HG03521 (cell line): ENCODE measurements around the gene PC.
A peak's percentile ranks its signal among the peaks of the same experiment; 100 is the strongest.
"Not testable (repeated sequence)": the region's sequence is repeated elsewhere in the genome, so short reads cannot be mapped to it uniquely, and the experiment has no call there.

Experiments
- ATAC-seq: cut with Tn5 transposase; IDR thresholded peaks from one replicate; pipeline ENCODE4 v1.9.1; 2021; ENCODE audit warnings: mild to moderate bottlenecking, moderate library complexity; ENCODE audit not compliant: unreplicated experiment

Gene PC, protein sequence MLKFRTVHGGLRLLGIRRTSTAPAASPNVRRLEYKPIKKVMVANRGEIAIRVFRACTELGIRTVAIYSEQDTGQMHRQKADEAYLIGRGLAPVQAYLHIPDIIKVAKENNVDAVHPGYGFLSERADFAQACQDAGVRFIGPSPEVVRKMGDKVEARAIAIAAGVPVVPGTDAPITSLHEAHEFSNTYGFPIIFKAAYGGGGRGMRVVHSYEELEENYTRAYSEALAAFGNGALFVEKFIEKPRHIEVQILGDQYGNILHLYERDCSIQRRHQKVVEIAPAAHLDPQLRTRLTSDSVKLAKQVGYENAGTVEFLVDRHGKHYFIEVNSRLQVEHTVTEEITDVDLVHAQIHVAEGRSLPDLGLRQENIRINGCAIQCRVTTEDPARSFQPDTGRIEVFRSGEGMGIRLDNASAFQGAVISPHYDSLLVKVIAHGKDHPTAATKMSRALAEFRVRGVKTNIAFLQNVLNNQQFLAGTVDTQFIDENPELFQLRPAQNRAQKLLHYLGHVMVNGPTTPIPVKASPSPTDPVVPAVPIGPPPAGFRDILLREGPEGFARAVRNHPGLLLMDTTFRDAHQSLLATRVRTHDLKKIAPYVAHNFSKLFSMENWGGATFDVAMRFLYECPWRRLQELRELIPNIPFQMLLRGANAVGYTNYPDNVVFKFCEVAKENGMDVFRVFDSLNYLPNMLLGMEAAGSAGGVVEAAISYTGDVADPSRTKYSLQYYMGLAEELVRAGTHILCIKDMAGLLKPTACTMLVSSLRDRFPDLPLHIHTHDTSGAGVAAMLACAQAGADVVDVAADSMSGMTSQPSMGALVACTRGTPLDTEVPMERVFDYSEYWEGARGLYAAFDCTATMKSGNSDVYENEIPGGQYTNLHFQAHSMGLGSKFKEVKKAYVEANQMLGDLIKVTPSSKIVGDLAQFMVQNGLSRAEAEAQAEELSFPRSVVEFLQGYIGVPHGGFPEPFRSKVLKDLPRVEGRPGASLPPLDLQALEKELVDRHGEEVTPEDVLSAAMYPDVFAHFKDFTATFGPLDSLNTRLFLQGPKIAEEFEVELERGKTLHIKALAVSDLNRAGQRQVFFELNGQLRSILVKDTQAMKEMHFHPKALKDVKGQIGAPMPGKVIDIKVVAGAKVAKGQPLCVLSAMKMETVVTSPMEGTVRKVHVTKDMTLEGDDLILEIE

DNA sequence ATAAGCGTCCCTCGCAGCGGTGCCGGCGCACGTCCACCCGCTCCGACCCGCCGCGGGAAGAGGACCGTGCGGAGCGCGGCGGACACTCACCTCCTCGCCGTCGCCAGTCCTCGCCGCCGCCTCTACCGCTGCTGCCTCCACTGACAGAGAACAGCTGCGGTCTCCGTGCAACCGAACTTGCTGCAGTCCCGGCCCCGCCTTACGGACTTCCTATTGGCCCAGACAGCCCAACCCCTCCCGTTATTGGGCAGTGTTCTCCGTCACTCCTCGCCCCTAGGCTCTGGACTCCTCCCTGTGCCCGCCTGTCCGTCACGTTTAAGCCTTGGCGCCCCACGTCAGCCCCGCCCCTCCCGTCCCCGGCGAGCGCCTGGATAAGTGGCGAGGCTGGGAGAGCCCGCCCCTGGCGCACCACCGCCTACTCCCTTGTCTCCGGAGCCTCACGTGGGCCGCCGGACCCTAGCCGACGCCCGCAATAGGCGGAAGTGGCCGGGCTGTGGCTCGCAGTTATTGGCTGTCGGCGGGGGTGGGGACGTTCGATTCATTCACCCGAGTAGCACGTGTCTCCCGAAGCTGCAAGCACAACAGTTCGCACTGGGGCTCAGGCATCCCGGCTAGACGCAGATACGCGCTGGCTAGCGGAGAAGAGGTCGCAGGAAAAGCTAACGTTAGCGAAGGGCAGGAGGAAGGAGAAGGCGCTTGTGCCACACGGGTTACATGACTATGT lies at the start of gene PC:
Gene PC, minus strand, starts transcription at position 152 of the 724 bp plus-strand sequence. CDS start 86,224 bp downstream, outside the sequence.
- peak; percentile 80 for ATAC-seq

DNA sequence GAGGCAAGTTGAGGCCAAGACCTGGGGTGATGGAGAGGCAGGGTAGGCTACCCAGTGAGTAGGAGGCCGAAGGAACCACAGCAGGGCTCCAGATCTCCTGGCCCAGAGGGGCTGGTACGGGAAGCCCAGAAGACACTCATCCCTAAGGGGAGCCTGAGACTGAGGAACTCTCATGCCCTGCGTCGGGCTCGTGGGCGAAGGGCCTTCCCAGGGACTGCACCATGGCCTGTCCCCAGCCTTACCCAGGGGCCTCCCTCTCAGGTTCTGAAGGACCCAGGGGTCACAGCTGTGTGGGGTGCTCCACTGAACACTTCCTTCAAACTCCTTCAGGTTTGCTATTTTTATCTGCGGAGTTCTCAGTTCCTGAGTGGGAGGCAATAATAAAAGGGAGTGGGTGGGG lies 48.9 kb upstream of the PC start:
- ATAC-seq: no peak

DNA sequence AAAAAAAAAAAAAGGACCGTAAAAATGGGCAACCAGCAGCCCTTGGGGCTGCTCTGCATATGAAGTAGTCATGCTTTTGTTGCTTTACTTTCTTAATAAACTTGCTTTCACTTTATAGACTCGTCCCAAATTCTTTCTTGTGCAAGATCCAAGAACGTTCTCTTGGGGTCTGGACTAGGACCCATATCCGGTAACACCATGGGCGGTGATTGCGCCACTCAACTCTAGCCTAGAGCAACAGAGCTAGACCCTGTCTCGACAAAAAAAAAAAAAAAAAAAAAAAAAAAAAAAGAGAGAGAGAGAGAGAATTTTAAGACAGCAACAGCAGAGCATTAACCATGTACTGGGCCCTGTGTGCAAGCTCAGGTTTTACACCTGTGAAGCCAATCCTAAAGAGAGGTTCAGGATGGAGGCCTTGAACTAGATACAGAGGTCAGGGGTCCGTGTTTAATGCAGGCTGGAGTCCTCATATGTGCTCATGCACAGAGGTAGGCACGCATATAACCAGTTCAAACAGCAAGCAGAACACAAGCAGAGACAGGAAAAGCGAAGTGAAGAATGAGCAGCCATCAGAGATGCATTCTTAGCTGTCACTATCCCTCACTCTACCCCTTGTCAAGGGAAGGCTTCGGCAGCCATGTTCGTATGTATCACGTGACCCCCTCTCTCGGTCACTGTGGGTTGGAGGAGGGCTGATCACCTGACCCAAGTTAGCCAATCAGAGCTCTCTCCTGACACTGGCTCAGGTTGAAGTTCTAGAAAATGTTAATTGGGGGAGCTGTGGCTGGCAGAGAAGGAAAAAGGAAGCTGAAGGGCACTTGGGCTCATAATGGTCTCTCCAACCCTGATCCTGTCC lies 48.1 kb upstream of the PC start:
- no peak for ATAC-seq

GRCh38 chr11:67005200-67005599 lies 47.0 kb upstream of the PC start:
- ATAC-seq: not testable (repeated sequence)

- no peak for ATAC-seq
These were observed 44.8 kb upstream of the PC start for GRCh38 chr11:67002921-67003411.

DNA sequence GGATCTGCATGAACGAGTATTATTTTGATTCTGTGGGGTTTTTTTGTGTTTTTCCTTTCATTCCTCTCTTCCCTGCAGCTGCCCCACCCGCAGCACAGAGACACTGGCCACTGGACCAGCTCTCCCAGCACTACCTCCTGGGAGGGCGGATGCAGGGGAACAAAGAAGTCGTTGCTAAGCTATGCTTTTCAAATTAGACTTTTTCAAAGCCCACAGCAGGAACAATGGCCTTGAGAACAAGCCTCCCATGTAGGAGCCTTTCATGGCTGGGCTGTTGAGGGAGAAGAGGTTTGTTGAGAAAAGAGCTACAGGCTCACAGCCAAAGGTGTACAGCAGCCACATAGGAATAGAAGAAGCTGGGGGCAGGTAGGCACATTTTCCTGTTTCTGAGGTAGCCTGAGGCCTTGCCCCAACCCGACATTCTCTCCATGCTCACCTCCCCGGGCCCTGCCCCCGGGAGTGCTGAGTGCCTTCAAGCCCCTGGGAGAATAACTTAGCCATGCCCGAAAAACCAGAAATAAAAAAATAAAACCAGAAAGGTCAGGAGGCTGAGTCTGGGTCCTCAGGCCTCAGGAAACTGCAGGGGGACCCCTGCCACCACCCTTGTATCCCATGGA lies 44.2 kb upstream of the PC start:
- no peak for ATAC-seq

GRCh38 chr11:67001332-67001731 lies 43.1 kb upstream of the PC start:
- ATAC-seq: no peak

DNA sequence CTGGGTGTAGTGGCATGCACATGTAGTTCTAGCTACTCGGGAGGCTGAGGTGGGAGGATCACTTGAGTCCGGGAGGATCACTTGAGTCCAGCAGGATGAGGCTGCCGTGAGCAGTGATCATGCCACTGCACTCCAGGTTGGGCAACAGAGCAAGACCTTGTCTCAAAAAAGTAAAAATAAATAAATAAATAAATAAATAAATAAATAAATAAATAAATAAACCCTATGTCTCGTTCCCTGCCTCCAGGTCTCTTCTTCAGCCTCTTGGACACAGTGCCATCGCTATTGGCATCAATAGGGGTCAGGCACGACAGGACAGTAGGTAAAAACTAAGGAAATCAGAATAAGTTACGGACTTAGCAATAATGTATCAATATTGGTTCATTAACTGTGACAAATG lies 41.4 kb upstream of the PC start:
- ATAC-seq: no peak

DNA sequence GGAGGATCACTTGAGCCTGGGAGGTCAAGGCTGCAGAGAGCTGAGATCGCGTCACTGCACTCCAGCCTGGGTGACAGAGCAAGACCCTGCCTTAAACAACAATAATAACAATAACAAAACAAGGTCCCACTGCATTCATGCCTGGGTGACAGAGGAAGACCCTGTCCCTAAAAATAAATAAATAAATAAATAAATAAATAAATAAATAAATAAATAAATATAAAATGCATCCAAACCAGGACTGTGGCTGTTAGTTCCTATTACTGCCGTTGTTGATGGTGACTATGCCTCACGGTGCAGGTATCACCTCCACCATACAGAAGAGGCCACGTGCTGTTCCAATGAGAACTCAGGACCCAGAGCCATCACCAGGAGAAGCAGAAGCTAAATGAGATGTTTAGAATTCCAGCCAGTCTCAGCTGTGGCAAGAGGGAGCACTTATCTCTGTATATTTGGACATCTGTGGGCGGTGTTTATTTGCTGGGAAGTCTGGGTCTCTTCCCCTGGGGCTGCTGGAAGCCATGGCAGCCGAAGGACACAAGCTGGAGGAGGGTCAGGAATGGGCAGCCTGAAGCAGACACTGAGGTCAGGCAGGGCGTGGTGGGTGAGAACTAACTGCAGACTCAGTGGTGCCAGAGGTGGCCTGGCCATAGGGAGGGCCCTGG lies 38.6 kb upstream of the PC start:
- no peak for ATAC-seq

- ATAC-seq: no peak
These were observed 33.9 kb upstream of the PC start for GRCh38 chr11:66992041-66992440.

DNA sequence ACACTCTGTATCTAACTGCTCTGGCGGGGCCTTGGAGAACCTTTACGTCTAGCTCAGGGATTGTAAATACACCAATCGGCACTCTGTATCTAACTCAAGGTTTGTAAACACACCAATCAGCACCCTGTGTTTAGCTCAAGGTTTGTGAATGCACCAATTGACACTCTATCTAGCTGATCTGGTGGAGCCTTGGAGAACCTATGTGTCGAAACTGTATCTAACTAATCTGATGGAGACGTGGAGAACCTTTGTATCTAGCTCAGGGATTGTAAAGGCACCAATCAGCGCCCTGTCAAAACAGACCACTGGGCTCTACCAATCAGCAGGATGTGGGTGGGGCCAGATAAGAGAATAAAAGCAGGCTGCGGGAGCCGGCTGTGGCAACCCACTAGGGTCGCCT lies 31.2 kb upstream of the PC start:
- not testable (repeated sequence) for ATAC-seq

DNA sequence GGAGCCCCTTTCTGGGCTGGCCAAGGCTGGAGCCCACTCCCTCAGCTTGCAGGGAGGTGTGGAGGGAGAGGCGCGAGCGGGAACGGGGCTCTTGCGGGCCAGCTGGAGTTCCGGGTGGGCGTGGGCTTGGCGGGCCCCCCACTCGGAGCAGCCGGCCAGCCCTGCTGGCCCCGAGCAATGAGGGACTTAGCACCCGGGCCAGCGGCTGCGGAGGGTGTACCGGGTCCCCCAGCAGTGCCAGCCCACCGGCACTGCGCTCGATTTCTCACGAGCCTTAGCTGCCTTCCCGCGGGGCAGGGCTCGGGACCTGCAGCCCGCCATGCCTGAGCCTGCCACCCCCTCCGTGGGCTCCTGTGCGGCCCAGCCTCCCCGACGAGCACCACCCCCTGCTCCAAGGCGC lies 30.6 kb upstream of the PC start:
- not testable (repeated sequence) for ATAC-seq

GRCh38 chr11:66987924-66988637 lies 29.9 kb upstream of the PC start:
- no peak for ATAC-seq

- no peak for ATAC-seq
These were observed 29.0 kb upstream of the PC start for GRCh38 chr11:66987158-66987620.

- no peak for ATAC-seq
These were observed 28.0 kb upstream of the PC start for GRCh38 chr11:66986178-66986545.

GRCh38 chr11:66985508-66986177 lies 27.5 kb upstream of the PC start:
- no peak for ATAC-seq

DNA sequence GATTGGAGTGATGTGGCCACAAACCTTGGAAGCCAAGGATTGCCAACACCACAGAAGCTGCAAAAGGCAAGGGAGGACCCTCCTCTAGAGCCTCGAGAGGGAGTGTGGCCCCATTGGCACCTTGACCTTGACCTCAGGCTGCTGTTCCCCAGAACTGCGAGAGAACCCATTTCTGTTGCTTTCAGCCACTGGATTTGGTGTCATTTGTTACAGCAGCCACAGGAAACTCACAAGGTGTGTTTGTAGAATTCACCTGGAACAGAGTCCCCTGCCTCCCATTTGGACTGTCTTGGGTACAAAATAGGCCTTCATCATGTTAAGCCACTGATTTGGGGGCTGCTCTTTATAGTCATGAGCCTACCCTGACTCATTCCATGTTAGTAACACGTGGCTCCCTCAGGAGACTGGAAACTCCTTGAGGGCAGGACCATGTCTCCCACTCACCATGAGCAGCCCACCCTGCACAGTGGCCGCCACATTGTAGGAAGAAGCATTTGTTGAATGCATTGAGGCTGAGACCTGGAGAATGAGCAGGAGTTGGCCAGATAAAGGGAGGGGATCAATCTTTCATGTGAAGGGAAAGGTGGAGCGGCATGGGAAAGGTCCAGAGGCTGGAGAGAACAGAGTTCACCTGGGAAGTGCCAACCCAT lies 25.2 kb upstream of the PC start:
- no peak for ATAC-seq
